Osteoblast (primary cell): ENCODE measurements around the gene MT1X. TPM values are rescaled to one million over a fixed set of nuclear protein-coding genes. Genes with fewer than 3 reads are reported as not detected.

ENCODE experiments used
- DNase-seq: peaks from one replicate; pipeline ENCODE4 v3.0.0; 2011; ENCODE audit warnings: low spot score, mixed read lengths; ENCODE audit not compliant: insufficient read length; ENCODE audit errors: missing footprints
- H2AFZ ChIP-seq: 2 replicates; pipeline ENCODE4 v1.6.0; 2011; ENCODE audit warnings: mild to moderate bottlenecking, low read length
- H3K27ac ChIP-seq: 2 replicates; pipeline ENCODE4 v1.5.1; 2011; ENCODE audit warnings: mild to moderate bottlenecking, low read depth, low read length, moderate library complexity
- H3K27me3 ChIP-seq: 2 replicates; pipeline ENCODE4 v1.6.0; 2012; ENCODE audit warnings: mild to moderate bottlenecking, control low read depth, inconsistent platforms, low read length, moderate library complexity; ENCODE audit not compliant: insufficient read depth
- H3K36me3 ChIP-seq: 2 replicates; pipeline ENCODE4 v1.5.1; 2011; ENCODE audit warnings: mild to moderate bottlenecking, low read length, control low read depth, moderate library complexity; ENCODE audit not compliant: insufficient read depth
- H3K4me1 ChIP-seq: 2 replicates; pipeline ENCODE4 v1.5.1; 2011; ENCODE audit warnings: mild to moderate bottlenecking, low read length, control low read depth, moderate library complexity; ENCODE audit not compliant: insufficient read depth
- H3K4me2 ChIP-seq: 2 replicates; pipeline ENCODE4 v1.6.0; 2011; ENCODE audit warnings: mild to moderate bottlenecking, low read length; ENCODE audit not compliant: insufficient read depth
- H3K4me3 ChIP-seq: fragments of 200-600 bp; sonication (generic); 3 replicates; pipeline ENCODE4 v1.5.1; 2012; ENCODE audit warnings: mild to moderate bottlenecking, low read length, inconsistent platforms; ENCODE audit not compliant: insufficient read depth
- H3K79me2 ChIP-seq: 2 replicates; pipeline ENCODE4 v1.6.0; 2012; ENCODE audit warnings: mild to moderate bottlenecking, low read length, control low read depth, inconsistent platforms; ENCODE audit not compliant: insufficient read depth
- H3K9me3 ChIP-seq: 2 replicates; pipeline ENCODE4 v1.5.1; 2011; ENCODE audit warnings: low read depth, low read length, control low read depth
- H4K20me1 ChIP-seq: 2 replicates; pipeline ENCODE4 v1.6.0; 2012; ENCODE audit warnings: mild to moderate bottlenecking, low read length, control low read depth; ENCODE audit not compliant: insufficient read depth
- total RNA-seq: library from RNA; depleted of rRNA; stranded (reverse); fragments of >200 nt; gene quantifications from 2 replicates; pipeline ENCODE4 v1.2.3, GENCODE V29; 2012
- TF ChIP-seq, protein P1 (sequence below): IDR thresholded peaks from 2 replicates; pipeline ENCODE4 v1.5.1; 2011; ENCODE audit warnings: mild to moderate bottlenecking, low read depth, low read length, moderate library complexity; ENCODE audit errors: extremely low read depth

MT1X gene
- total RNA-seq, 1 donor: 81.4 TPM

DNA sequence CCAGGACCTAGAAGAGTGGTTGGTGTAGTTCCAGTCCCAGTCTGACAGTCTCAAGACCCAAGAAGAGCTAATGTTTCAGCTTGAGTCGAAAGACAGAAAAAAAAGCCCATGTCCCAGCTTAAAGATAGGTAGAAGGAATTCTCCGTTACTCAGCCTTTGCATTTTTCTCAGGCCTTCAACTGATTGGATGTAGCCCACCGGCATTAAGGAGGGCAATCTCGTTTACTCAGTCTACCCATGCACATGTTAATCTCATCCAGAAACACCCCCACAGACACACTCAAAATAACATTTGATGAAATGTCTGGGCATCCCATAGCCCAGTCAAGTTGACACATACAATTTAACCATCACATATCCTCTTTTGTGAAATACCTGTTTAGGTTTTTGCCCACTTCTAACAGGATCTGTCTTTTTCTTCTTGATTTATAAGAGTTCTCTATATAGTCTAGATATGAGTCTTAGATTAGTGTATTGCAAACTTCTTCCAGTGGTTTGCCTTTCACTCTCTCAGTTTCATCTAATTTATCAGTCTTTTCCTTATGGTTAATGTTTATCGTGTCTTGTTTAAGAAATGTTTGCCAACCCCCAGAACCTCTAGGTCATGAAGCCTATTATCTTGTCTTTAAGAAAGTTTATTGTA, 40.1 kb downstream of the MT1X start:
- Histone ChIP-seq H3K4me1 (no peaks in the 10 kb centered on the region), H3K4me2 (no peak overlapping the region), H3K27me3 (peaks cover 7% of the 10 kb centered on the region), H3K27ac (no peak overlapping the region), H3K9me3 (no peaks in the 10 kb centered on the region), H3K4me3 (no peak overlapping the region), H2AFZ (no peak overlapping the region), H4K20me1 (no peaks in the 10 kb centered on the region), H3K36me3 (no peaks in the 10 kb centered on the region), H3K79me2 (peaks cover 3% of the 10 kb centered on the region)
- TF ChIP-seq, protein P1, sequence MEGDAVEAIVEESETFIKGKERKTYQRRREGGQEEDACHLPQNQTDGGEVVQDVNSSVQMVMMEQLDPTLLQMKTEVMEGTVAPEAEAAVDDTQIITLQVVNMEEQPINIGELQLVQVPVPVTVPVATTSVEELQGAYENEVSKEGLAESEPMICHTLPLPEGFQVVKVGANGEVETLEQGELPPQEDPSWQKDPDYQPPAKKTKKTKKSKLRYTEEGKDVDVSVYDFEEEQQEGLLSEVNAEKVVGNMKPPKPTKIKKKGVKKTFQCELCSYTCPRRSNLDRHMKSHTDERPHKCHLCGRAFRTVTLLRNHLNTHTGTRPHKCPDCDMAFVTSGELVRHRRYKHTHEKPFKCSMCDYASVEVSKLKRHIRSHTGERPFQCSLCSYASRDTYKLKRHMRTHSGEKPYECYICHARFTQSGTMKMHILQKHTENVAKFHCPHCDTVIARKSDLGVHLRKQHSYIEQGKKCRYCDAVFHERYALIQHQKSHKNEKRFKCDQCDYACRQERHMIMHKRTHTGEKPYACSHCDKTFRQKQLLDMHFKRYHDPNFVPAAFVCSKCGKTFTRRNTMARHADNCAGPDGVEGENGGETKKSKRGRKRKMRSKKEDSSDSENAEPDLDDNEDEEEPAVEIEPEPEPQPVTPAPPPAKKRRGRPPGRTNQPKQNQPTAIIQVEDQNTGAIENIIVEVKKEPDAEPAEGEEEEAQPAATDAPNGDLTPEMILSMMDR: no peak
- no peak for DNase-seq

DNA sequence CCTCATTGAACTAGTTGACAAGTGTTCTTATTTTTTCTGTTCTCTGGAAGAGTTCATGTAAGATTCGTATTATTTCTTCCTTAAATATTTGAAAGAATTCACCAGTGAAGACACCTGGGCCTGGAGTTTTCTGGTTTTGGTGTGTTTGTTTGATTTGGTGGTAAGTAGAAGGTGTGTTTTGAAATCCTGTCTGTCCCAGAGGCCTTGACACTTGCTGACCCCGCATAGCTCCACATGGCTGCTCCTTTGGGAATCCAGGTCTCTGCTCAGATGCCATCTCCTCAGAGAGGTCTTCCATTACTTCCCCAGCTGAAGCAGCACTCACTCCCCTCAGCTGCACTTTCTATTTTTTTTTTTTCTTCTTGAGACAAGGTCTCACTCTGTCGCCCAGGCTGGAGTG, 41.9 kb downstream of the MT1X start:
- no peak for DNase-seq
- H3K27ac ChIP-seq: no peak overlapping the region
- H3K9me3 ChIP-seq: no peaks in the 10 kb centered on the region
- TF ChIP-seq, protein P1: no peak
- H3K27me3 ChIP-seq: peaks cover 7% of the 10 kb centered on the region
- H3K4me2 ChIP-seq: no peak overlapping the region
- H3K4me3 ChIP-seq: no peak overlapping the region
- H4K20me1 ChIP-seq: no peaks in the 10 kb centered on the region
- H3K79me2 ChIP-seq: peaks cover 3% of the 10 kb centered on the region
- H3K4me1 ChIP-seq: peaks cover 7% of the 10 kb centered on the region
- H2AFZ ChIP-seq: no peak overlapping the region
- H3K36me3 ChIP-seq: no peaks in the 10 kb centered on the region

DNA sequence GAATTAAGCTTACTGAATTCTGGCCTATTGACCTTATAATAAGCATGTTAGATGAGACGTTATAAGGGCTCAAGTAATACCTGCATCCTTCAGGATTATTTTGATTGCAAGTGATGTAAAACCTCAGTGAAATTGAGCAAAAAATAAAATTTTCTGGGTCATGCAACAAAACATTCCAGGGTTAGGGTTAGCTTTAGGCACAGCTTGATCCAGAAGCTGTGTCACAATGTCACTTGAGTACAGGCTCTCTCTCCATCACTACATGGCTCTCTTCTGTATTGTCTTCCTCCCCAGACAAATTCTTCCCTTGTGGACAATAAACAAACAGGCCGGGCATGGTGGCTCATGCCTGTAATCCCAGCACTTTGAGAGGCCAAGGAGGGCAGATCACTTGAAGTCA, 44.0 kb downstream of the MT1X start:
- H3K79me2 ChIP-seq: peaks cover 17% of the 10 kb centered on the region
- peaks cover 4% of the 10 kb centered on the region for H3K27me3 ChIP-seq
- TF ChIP-seq, protein P1: no peak
- no peak overlapping the region for H3K4me3 ChIP-seq
- no peak for DNase-seq
- H3K4me2 ChIP-seq: no peak overlapping the region
- no peaks in the 10 kb centered on the region for H3K9me3 ChIP-seq
- H3K27ac ChIP-seq: no peak overlapping the region
- H2AFZ ChIP-seq: no peak overlapping the region
- peaks cover 21% of the 10 kb centered on the region for H3K4me1 ChIP-seq
- no peaks in the 10 kb centered on the region for H3K36me3 ChIP-seq
- H4K20me1 ChIP-seq: no peaks in the 10 kb centered on the region

DNA sequence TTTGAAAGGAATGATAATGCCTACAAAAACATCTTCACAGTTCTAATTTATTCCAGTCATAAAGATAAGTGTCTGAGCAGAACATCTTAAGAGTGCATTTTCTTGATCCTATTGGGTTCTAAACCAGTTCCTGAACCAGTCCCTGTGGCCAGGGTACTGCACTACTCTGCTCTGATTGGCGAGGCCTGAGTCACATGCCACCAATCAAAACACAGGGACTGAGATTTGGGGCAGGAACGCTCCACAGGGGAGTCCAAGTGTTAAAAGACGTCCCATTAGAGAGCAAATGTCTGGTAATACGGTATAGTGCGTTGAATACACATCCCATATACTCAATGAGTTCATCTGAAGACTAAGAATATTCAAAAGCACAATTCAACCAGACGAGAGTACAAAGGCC, 44.7 kb downstream of the MT1X start:
- Histone ChIP-seq H3K4me3 (no peak overlapping the region), H3K9me3 (no peaks in the 10 kb centered on the region), H3K36me3 (no peaks in the 10 kb centered on the region), H4K20me1 (peaks cover under 1% of the 10 kb centered on the region), H2AFZ (no peak overlapping the region), H3K4me1 (peaks cover 21% of the 10 kb centered on the region), H3K27ac (no peak overlapping the region), H3K4me2 (no peak overlapping the region), H3K79me2 (peaks cover 23% of the 10 kb centered on the region), H3K27me3 (peaks cover 4% of the 10 kb centered on the region)
- DNase-seq: no peak
- TF ChIP-seq, protein P1: no peak
